H9 (cell line): ENCODE data around the gene LRRFIP2. TPM values are rescaled to one million over a fixed set of nuclear protein-coding genes. Genes with fewer than 3 reads are reported as not detected.

Source experiments
- DNase-seq: peaks from one replicate; pipeline ENCODE4 v3.0.0-alpha.2; 2017
- H2AFZ ChIP-seq: one replicate; pipeline ENCODE4 v1.6.1; 2013; ENCODE audit warnings: mild to moderate bottlenecking, low read length, control low read depth, moderate library complexity
- H2AK5ac ChIP-seq: 2 replicates; pipeline ENCODE4 v1.6.1; 2013; ENCODE audit warnings: low read length, control low read depth, mixed read lengths; ENCODE audit not compliant: insufficient read length
- H2BK120ac ChIP-seq: one replicate; pipeline ENCODE4 v1.6.1; 2013; ENCODE audit warnings: low read depth, mild to moderate bottlenecking, low read length, control low read depth, inconsistent platforms; ENCODE audit not compliant: poor library complexity, severe bottlenecking
- H2BK12ac ChIP-seq: 2 replicates; pipeline ENCODE4 v1.6.1; 2013; ENCODE audit warnings: low read length, control low read depth, mixed read lengths, low read depth; ENCODE audit not compliant: insufficient read length
- H2BK15ac ChIP-seq: 2 replicates; pipeline ENCODE4 v1.6.1; 2013; ENCODE audit warnings: low read depth, low read length, control low read depth
- H2BK20ac ChIP-seq: one replicate; pipeline ENCODE4 v1.6.1; 2013; ENCODE audit warnings: low read depth, mild to moderate bottlenecking, low read length, control low read depth, inconsistent platforms; ENCODE audit not compliant: poor library complexity, severe bottlenecking
- H2BK5ac ChIP-seq: 2 replicates; pipeline ENCODE4 v1.6.1; 2013; ENCODE audit warnings: low read length, control low read depth, mixed read lengths; ENCODE audit not compliant: insufficient read length
- H3K14ac ChIP-seq: 2 replicates; pipeline ENCODE4 v1.6.1; 2013; ENCODE audit warnings: low read length, control low read depth; ENCODE audit not compliant: insufficient read depth
- H3K18ac ChIP-seq: 2 replicates; pipeline ENCODE4 v1.6.1; 2013; ENCODE audit warnings: low read depth, mild to moderate bottlenecking, mixed read lengths, low read length, control low read depth; ENCODE audit not compliant: insufficient read length
- H3K23ac ChIP-seq: 2 replicates; pipeline ENCODE4 v1.6.1; 2013; ENCODE audit warnings: low read length, control low read depth, mixed read lengths, low read depth; ENCODE audit not compliant: insufficient read length
- H3K23me2 ChIP-seq: 2 replicates; pipeline ENCODE4 v1.6.1; 2013; ENCODE audit warnings: low read depth, mild to moderate bottlenecking, mixed read lengths, low read length, control low read depth; ENCODE audit not compliant: insufficient read length, poor library complexity, severe bottlenecking
- H3K27ac ChIP-seq: 2 replicates; pipeline ENCODE4 v1.5.1; 2013; ENCODE audit warnings: low read length, control low read depth, mixed read lengths, low read depth; ENCODE audit not compliant: insufficient read length
- H3K27me3 ChIP-seq: 2 replicates; pipeline ENCODE4 v1.6.1; 2013; ENCODE audit warnings: low read length, control low read depth, inconsistent platforms; ENCODE audit not compliant: insufficient read depth
- H3K4ac ChIP-seq: 2 replicates; pipeline ENCODE4 v1.6.1; 2013; ENCODE audit warnings: low read depth, mild to moderate bottlenecking, control low read depth, inconsistent platforms, low read length, moderate library complexity
- H3K4me1 ChIP-seq: 2 replicates; pipeline ENCODE4 v1.6.1; 2013; ENCODE audit warnings: low read length, control low read depth, inconsistent platforms; ENCODE audit not compliant: insufficient read depth
- H3K4me2 ChIP-seq: 2 replicates; pipeline ENCODE4 v1.6.1; 2013; ENCODE audit warnings: low read length, control low read depth, mixed read lengths; ENCODE audit not compliant: insufficient read length, insufficient read depth
- H3K56ac ChIP-seq: 2 replicates; pipeline ENCODE4 v1.6.1; 2013; ENCODE audit warnings: low read depth, mild to moderate bottlenecking, mixed read lengths, low read length, control low read depth; ENCODE audit not compliant: insufficient read length
- H3K79me1 ChIP-seq: 2 replicates; pipeline ENCODE4 v1.6.1; 2013; ENCODE audit warnings: low read depth, mild to moderate bottlenecking, moderate library complexity, low read length, control low read depth, inconsistent platforms; ENCODE audit not compliant: insufficient read depth, poor library complexity, severe bottlenecking
- H3K79me2 ChIP-seq: 2 replicates; pipeline ENCODE4 v1.6.1; 2013; ENCODE audit warnings: low read length, control low read depth, inconsistent platforms; ENCODE audit not compliant: insufficient read depth
- H3K9ac ChIP-seq: 2 replicates; pipeline ENCODE4 v1.6.1; 2013; ENCODE audit warnings: low read length, control low read depth, mixed read lengths; ENCODE audit not compliant: insufficient read length; ENCODE audit errors: extremely low read depth
- H3K9me3 ChIP-seq: one replicate; pipeline ENCODE4 v1.6.1; 2013; ENCODE audit warnings: low read depth, low read length, inconsistent platforms; ENCODE audit not compliant: control insufficient read depth
- H3T11ph ChIP-seq: one replicate; pipeline ENCODE4 v1.6.1; 2013; ENCODE audit warnings: mild to moderate bottlenecking, low read length, control low read depth, inconsistent platforms
- H4K20me1 ChIP-seq: one replicate; pipeline ENCODE4 v1.6.1; 2013; ENCODE audit not compliant: control insufficient read depth, insufficient read length, insufficient read depth
- H4K5ac ChIP-seq: 2 replicates; pipeline ENCODE4 v1.6.1; 2013; ENCODE audit warnings: low read depth, mild to moderate bottlenecking, mixed read lengths, low read length, control low read depth; ENCODE audit not compliant: insufficient read length
- H4K8ac ChIP-seq: replicated peaks from 2 replicates; pipeline ENCODE4 v1.6.1; 2013; ENCODE audit warnings: low read length, control low read depth, mixed read lengths, low read depth; ENCODE audit not compliant: insufficient read length
- H4K91ac ChIP-seq: 2 replicates; pipeline ENCODE4 v1.6.1; 2013; ENCODE audit warnings: low read depth, mild to moderate bottlenecking, moderate library complexity, mixed read lengths, low read length, control low read depth; ENCODE audit not compliant: insufficient read length
- H3K27ac Mint-ChIP-seq, 3 experiments: 2 replicates in 2 of 3; 3 replicates in 1 of 3; pipeline ENCODE4 v1.8.0; 2020 to 2021; ENCODE audit warnings: mixed read lengths in 3 of 3, mild to moderate bottlenecking in 1 of 3, moderate library complexity in 1 of 3
- H3K27me3 Mint-ChIP-seq: 2 replicates; pipeline ENCODE4 v1.8.0; 2021; ENCODE audit warnings: low read depth, mild to moderate bottlenecking, moderate library complexity, mixed read lengths
- H3K36me3 Mint-ChIP-seq, 3 experiments: 2 replicates in 2 of 3; 3 replicates in 1 of 3; pipeline ENCODE4 v1.8.0; 2020 to 2021; ENCODE audit warnings: low read depth in 3 of 3, mixed read lengths in 3 of 3; ENCODE audit not compliant: insufficient read depth in 1 of 3
- H3K4me1 Mint-ChIP-seq, 2 experiments: 2 replicates each; pipeline ENCODE4 v1.8.0; 2020; ENCODE audit warnings: mixed read lengths in 2 of 2
- H3K4me3 Mint-ChIP-seq, 2 experiments: 2 replicates in 1 of 2; 3 replicates in 1 of 2; pipeline ENCODE4 v1.8.0; 2020 to 2021; ENCODE audit warnings: mild to moderate bottlenecking in 2 of 2, mixed read lengths in 2 of 2, moderate library complexity in 1 of 2
- H3K9me3 Mint-ChIP-seq, 2 experiments: 2 replicates in 1 of 2; 3 replicates in 1 of 2; pipeline ENCODE4 v1.8.0; 2020; ENCODE audit warnings: mild to moderate bottlenecking in 2 of 2, mixed read lengths in 2 of 2, moderate library complexity in 1 of 2
- CTCF ChIP-seq: fragments of 200-600 bp; sonication (generic); conservative IDR thresholded peaks from 3 replicates; pipeline ENCODE4 v1.8.0; 2021; ENCODE audit warnings: antibody characterized with exemption, mild to moderate bottlenecking
- WGBS: extraction: QIAGEN DNeasy Blood & Tissue Kit; methylation state at CpG from one replicate; pipeline ENCODE4 v1.1.7; 2013; ENCODE audit warnings: missing lambda C conversion rate, low lambda C conversion rate, mixed read lengths; ENCODE audit not compliant: insufficient read length; ENCODE audit errors: extremely low coverage; 5-methylcytosine and 5-hydroxymethylcytosine counted together
- total RNA-seq: library from RNA; stranded (reverse); gene quantifications from 2 replicates; pipeline ENCODE4 v1.2.1, GENCODE V29; 2021

The LRRFIP2 gene
- total RNA-seq, 1 experiment from 2014 or later = 30.7 TPM

- no peak overlapping the region for H3T11ph ChIP-seq
- no CpG with 5 or more reads among the region's 3 CpGs for WGBS
- no peak overlapping the region for H2BK15ac ChIP-seq
- H4K91ac ChIP-seq = no peak overlapping the region
- Mint-ChIP-seq H3K36me3 (peaks cover 0 to 15% (median 0%) of the 10 kb centered on the region in 3 experiments; a peak in 5 of 7 replicates), H3K27ac (no peak overlapping the region; a peak in 1 of 7 replicates), H3K4me3 (no peak overlapping the region), H3K4me1 (peaks cover 0 to 5% of the 10 kb centered on the region in 2 experiments; a peak in 2 of 4 replicates), H3K27me3 (no peaks in the 10 kb centered on the region), H3K9me3 (no peaks in the 10 kb centered on the region)
- H4K8ac ChIP-seq = no peak overlapping the region
- H2BK5ac ChIP-seq = no peak overlapping the region
- no peaks in the 10 kb centered on the region for H3K79me2 ChIP-seq
- H3K9me3 ChIP-seq = no peaks in the 10 kb centered on the region
- H3K23me2 ChIP-seq = no peaks in the 10 kb centered on the region
- no peak for TF ChIP-seq CTCF
- H3K56ac ChIP-seq = no peak overlapping the region
- H3K14ac ChIP-seq = no peak overlapping the region
- H3K27me3 ChIP-seq = no peaks in the 10 kb centered on the region
- no peak overlapping the region for H2AFZ ChIP-seq
- no peak overlapping the region for H3K27ac ChIP-seq
- no peak overlapping the region for H3K23ac ChIP-seq
- H3K18ac ChIP-seq = no peak overlapping the region
- H4K5ac ChIP-seq = no peak overlapping the region
- no peak overlapping the region for H3K9ac ChIP-seq
- DNase-seq = no peak
- H2BK12ac ChIP-seq = no peak overlapping the region
- H4K20me1 ChIP-seq = no peaks in the 10 kb centered on the region
- no peak overlapping the region for H3K4me2 ChIP-seq
- no peak overlapping the region for H3K4ac ChIP-seq
- no peaks in the 10 kb centered on the region for H3K79me1 ChIP-seq
- no peaks in the 10 kb centered on the region for H3K4me1 ChIP-seq
- no peak overlapping the region for H2BK120ac ChIP-seq
- no peak overlapping the region for H2BK20ac ChIP-seq
- H2AK5ac ChIP-seq = no peak overlapping the region
Observed at GRCh38 chr3:37092484-37092883, 81.9 kb downstream of the LRRFIP2 start.
